ENCODE results near the gene UBB. TPM values are rescaled to one million over a fixed set of nuclear protein-coding genes. Genes with fewer than 3 reads are reported as not detected.

The UBB gene
- total and polyA plus RNA-seq, 12 donors = 588 to 3,694 (median 2,139) TPM

GRCh38 chr17:16348586-16348985, 32.3 kb upstream of the UBB start:
- Histone ChIP-seq H3K9me3 (replicated peaks in 1 of 3) (no peaks in the 10 kb centered on the region), H3K27me3 (no peaks in the 10 kb centered on the region), H3K4me1 (replicated peaks in 1 of 2) (peaks cover 7 to 20% of the 10 kb centered on the region in 2 donors), H3K4me3 (no peak overlapping the region), H3K27ac (no peak overlapping the region), H3K36me3 (replicated peaks in 1 of 2) (no peaks in the 10 kb centered on the region)
- TF ChIP-seq POLR2A (IDR thresholded peaks at IDR 0.05) = no peak
- 91 to 100% (median 94%) methylated on average over 1 to 6 of the region's 6 CpGs for WGBS, 4 donors
- no peak for DNase-seq
- intact Hi-C loops (cut with DNase I) = no loop called here

GRCh38 chr17:16349431-16349830, 31.5 kb upstream of the UBB start:
- Histone ChIP-seq H3K4me1 (replicated peaks in 1 of 2) (peaks cover 7 to 20% of the 10 kb centered on the region in 2 donors), H3K4me3 (no peak overlapping the region), H3K9me3 (replicated peaks in 1 of 3) (no peaks in the 10 kb centered on the region), H3K27me3 (no peaks in the 10 kb centered on the region), H3K36me3 (replicated peaks in 1 of 2) (no peaks in the 10 kb centered on the region), H3K27ac (no peak overlapping the region)
- TF ChIP-seq POLR2A (IDR thresholded peaks at IDR 0.05) = no peak
- TF ChIP-seq CTCF (IDR thresholded peaks at IDR 0.05) = no peak
- no peak for DNase-seq
- 95 to 97% (median 96%) methylated on average over 4 to 5 of the region's 5 CpGs for WGBS, 4 donors
- intact Hi-C loops (cut with DNase I) = no loop called here

GRCh38 chr17:16351831-16352230, 29.1 kb upstream of the UBB start:
- peak overlapping the region in 1 of 5 donors; percentile 15 for H3K27ac ChIP-seq
- intact Hi-C loops (cut with DNase I) = no loop called here
- H3K9me3 ChIP-seq (replicated peaks in 1 of 3) = no peaks in the 10 kb centered on the region
- no peaks in the 10 kb centered on the region for H3K27me3 ChIP-seq
- DNase-seq = no peak
- 36 to 41% (median 40%) methylated on average over 10 of the region's 10 CpGs for WGBS, 4 donors
- H3K4me3 ChIP-seq = peak overlapping the region in 1 of 4 donors; percentile 89
- peaks cover 7 to 13% of the 10 kb centered on the region in 2 donors for H3K4me1 ChIP-seq (replicated peaks in 1 of 2)
- H3K36me3 ChIP-seq (replicated peaks in 1 of 2) = no peaks in the 10 kb centered on the region
- TF ChIP-seq CTCF (IDR thresholded peaks at IDR 0.05) = peak in 1 of 6 experiments; percentile 13
- TF ChIP-seq POLR2A (IDR thresholded peaks at IDR 0.05) = no peak

- 1% methylated on average over 12 to 25 of the region's 25 CpGs for WGBS, 4 donors
- peak in 1 of 6 experiments; percentile 2 for TF ChIP-seq CTCF (IDR thresholded peaks at IDR 0.05)
- no peak for TF ChIP-seq POLR2A (IDR thresholded peaks at IDR 0.05)
- Histone ChIP-seq H3K4me3 (peak overlapping the region in 3 of 4 donors; percentile 31 to 89 (median 56)), H3K36me3 (replicated peaks in 1 of 2) (no peaks in the 10 kb centered on the region), H3K4me1 (replicated peaks in 1 of 2) (peaks cover 7 to 13% of the 10 kb centered on the region in 2 donors), H3K27ac (peak overlapping the region in 2 of 5 donors; percentile 15 to 73), H3K27me3 (no peaks in the 10 kb centered on the region), H3K9me3 (replicated peaks in 1 of 3) (no peaks in the 10 kb centered on the region)
- intact Hi-C loops (cut with DNase I) = no loop called here
- DNase-seq = peak; percentile 26 to 74 (median 48)
Measured at GRCh38 chr17:16352303-16352666, 28.6 kb upstream of the UBB start.

GRCh38 chr17:16352667-16353316, 28.1 kb upstream of the UBB start:
- Histone ChIP-seq H3K36me3 (replicated peaks in 1 of 2) (no peaks in the 10 kb centered on the region), H3K9me3 (replicated peaks in 1 of 3) (no peaks in the 10 kb centered on the region), H3K4me3 (peak overlapping the region in 3 of 4 donors; percentile 31 to 89 (median 68)), H3K27me3 (no peaks in the 10 kb centered on the region), H3K27ac (peak overlapping the region in 3 of 5 donors; percentile 33 to 78 (median 73)), H3K4me1 (replicated peaks in 1 of 2) (peaks cover 7 to 13% of the 10 kb centered on the region in 2 donors)
- TF ChIP-seq CTCF (IDR thresholded peaks at IDR 0.05) (no peak), POLR2A (IDR thresholded peaks at IDR 0.05) (no peak)
- 0 to 1% (median 0%) methylated on average over 11 to 75 of the region's 75 CpGs for WGBS, 4 donors
- intact Hi-C loops (cut with DNase I) = no loop called here
- DNase-seq = peak in 6 of 7 donors; percentile 26 to 63 (median 37)

All from adrenal gland (tissue), 12 donors.